ENCODE results near the gene BLOC1S3. TPM values are rescaled to one million over a fixed set of nuclear protein-coding genes. Genes with fewer than 3 reads are reported as not detected.

Gene BLOC1S3
- total and polyA plus RNA-seq, 4 donors, result 4.2 to 17.3 (median 8.1) TPM

- no peaks in the 10 kb centered on the region for H3K9me3 ChIP-seq (ENCODE audit: control insufficient read depth in 4 of 4, insufficient read depth in 3 of 4, low read length in 3 of 4)
- 96 to 97% methylated on average over 43 to 53 of the region's 53 CpGs for WGBS, 2 donors
- TF ChIP-seq CTCF (IDR thresholded peaks at IDR 0.05; ENCODE audit: control extremely low read depth, extremely low read depth), result no peak
- ATAC-seq (ENCODE audit: insufficient read depth, low FRiP score) (no peak), DNase-seq (no peak)
- no peak overlapping the region for H3K9ac ChIP-seq (ENCODE audit: insufficient read depth in 1 of 2, low read length in 2 of 2)
- no peaks in the 10 kb centered on the region for H3K4me1 ChIP-seq (ENCODE audit: control insufficient read depth in 5 of 5, insufficient read depth in 5 of 5, low read length in 5 of 5)
- H3K36me3 ChIP-seq (ENCODE audit: control insufficient read depth in 4 of 4, insufficient read depth in 4 of 4, low read length in 4 of 4), result peaks cover 0 to 63% (median 17%) of the 10 kb centered on the region in 4 donors
- H3K27ac ChIP-seq (ENCODE audit: low read depth in 1 of 2, low read length in 1 of 2), result no peak overlapping the region
- H3K4me3 ChIP-seq, result no peak overlapping the region
- H3K27me3 ChIP-seq (ENCODE audit: control insufficient read depth in 3 of 3, insufficient read depth in 3 of 3, low read length in 2 of 3), result no peaks in the 10 kb centered on the region
Observed at GRCh38 chr19:45144431-45145269, 33.9 kb upstream of the BLOC1S3 start.

GRCh38 chr19:45145270-45146189 lies 33.1 kb upstream of the BLOC1S3 start:
- Histone ChIP-seq H3K36me3 (ENCODE audit: control insufficient read depth in 4 of 4, insufficient read depth in 4 of 4, low read length in 4 of 4) (peaks cover 0 to 57% (median 17%) of the 10 kb centered on the region in 4 donors), H3K9ac (ENCODE audit: insufficient read depth in 1 of 2, low read length in 2 of 2) (no peak overlapping the region), H3K4me3 (no peak overlapping the region), H3K4me1 (ENCODE audit: control insufficient read depth in 5 of 5, insufficient read depth in 5 of 5, low read length in 5 of 5) (no peaks in the 10 kb centered on the region), H3K27ac (ENCODE audit: low read depth in 1 of 2, low read length in 1 of 2) (no peak overlapping the region), H3K9me3 (ENCODE audit: control insufficient read depth in 4 of 4, insufficient read depth in 3 of 4, low read length in 3 of 4) (no peaks in the 10 kb centered on the region), H3K27me3 (ENCODE audit: control insufficient read depth in 3 of 3, insufficient read depth in 3 of 3, low read length in 2 of 3) (no peaks in the 10 kb centered on the region)
- WGBS, 2 donors, result 95 to 97% methylated on average over 39 to 54 of the region's 54 CpGs
- DNase-seq (no peak), ATAC-seq (ENCODE audit: insufficient read depth, low FRiP score) (no peak)
- TF ChIP-seq CTCF (IDR thresholded peaks at IDR 0.05; ENCODE audit: control extremely low read depth, extremely low read depth), result no peak

GRCh38 chr19:45146251-45146650 lies 32.3 kb upstream of the BLOC1S3 start:
- 79 to 85% methylated on average over 13 of the region's 13 CpGs for WGBS, 2 donors
- DNase-seq, result no peak
- Histone ChIP-seq H3K36me3 (ENCODE audit: control insufficient read depth in 4 of 4, insufficient read depth in 4 of 4, low read length in 4 of 4) (peaks cover 0 to 50% (median 15%) of the 10 kb centered on the region in 4 donors), H3K27me3 (ENCODE audit: control insufficient read depth in 3 of 3, insufficient read depth in 3 of 3, low read length in 2 of 3) (peaks cover 0 to 2% (median 0%) of the 10 kb centered on the region in 3 donors), H3K4me3 (no peak overlapping the region), H3K27ac (ENCODE audit: low read depth in 1 of 2, low read length in 1 of 2) (no peak overlapping the region), H3K9me3 (ENCODE audit: control insufficient read depth in 4 of 4, insufficient read depth in 3 of 4, low read length in 3 of 4) (no peaks in the 10 kb centered on the region), H3K4me1 (ENCODE audit: control insufficient read depth in 5 of 5, insufficient read depth in 5 of 5, low read length in 5 of 5) (no peaks in the 10 kb centered on the region), H3K9ac (ENCODE audit: insufficient read depth in 1 of 2, low read length in 2 of 2) (no peak overlapping the region)
- no peak for TF ChIP-seq CTCF (IDR thresholded peaks at IDR 0.05; ENCODE audit: control extremely low read depth, extremely low read depth)
- ATAC-seq (ENCODE audit: insufficient read depth, low FRiP score), result no peak
